Brain microvascular endothelial cell (primary cell): ENCODE measurements around the gene NWD2.

Experiments used
- DNase-seq: peaks from one replicate; pipeline ENCODE4 v3.0.0-alpha.2; 2020
- H3K27ac ChIP-seq: fragments of 250-450 bp; sonication (Bioruptor Pico); 2 replicates; pipeline ENCODE4 v1.5.1; 2020; ENCODE audit warnings: mild to moderate bottlenecking, moderate library complexity
- H3K27me3 ChIP-seq: fragments of 250-450 bp; sonication (Bioruptor Pico); replicated peaks from 2 replicates; pipeline ENCODE4 v1.5.1; 2020; ENCODE audit warnings: mild to moderate bottlenecking
- H3K36me3 ChIP-seq: fragments of 250-450 bp; sonication (Bioruptor Pico); replicated peaks from 2 replicates; pipeline ENCODE4 v1.5.1; 2020; ENCODE audit warnings: mild to moderate bottlenecking
- H3K4me3 ChIP-seq: 2 replicates; pipeline ENCODE4 v1.5.1; 2011; ENCODE audit warnings: low read depth, mild to moderate bottlenecking, control low read depth, low read length, moderate library complexity
- CTCF ChIP-seq: IDR thresholded peaks from 2 replicates; pipeline ENCODE4 v1.5.1; 2011; ENCODE audit warnings: low read depth, mild to moderate bottlenecking, moderate library complexity, low read length, control low read depth, inconsistent platforms; ENCODE audit errors: missing control alignments
- in situ Hi-C: cut with HindIII; loops from 2 replicates; pipeline ENCODE4 v1.10.0; 2017; ENCODE audit warnings: low sequenced_read_pairs, low pct_ligation_motif_present

NWD2 gene

GRCh38 chr4:37443137-37443536 lies 198.6 kb downstream of the NWD2 start:
- DNase-seq = no peak

DNA sequence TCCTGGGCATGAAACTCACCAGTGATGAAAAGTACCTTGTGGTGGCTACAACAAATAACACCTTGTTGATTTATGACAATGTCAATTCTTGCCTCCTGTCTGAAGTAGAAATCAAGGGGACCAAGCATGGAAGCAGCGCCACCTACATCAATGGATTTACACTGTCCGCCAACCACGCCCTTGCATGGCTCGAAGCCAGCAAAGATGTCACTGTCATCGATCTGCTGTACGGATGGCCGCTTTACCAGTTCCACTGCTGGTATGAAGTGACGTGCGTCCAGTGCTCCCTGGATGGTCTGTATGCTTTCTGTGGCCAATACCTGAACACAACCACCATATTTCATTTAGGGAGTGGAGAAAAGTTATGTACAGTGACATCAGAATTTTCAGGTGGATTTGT lies 200.5 kb downstream of the NWD2 start:
- Histone ChIP-seq H3K36me3 (no peaks in the 10 kb centered on the region), H3K27ac (no peak overlapping the region), H3K4me3 (no peak overlapping the region), H3K27me3 (no peaks in the 10 kb centered on the region)
- no peak for DNase-seq
- in situ Hi-C loops = no loop called here
- TF ChIP-seq CTCF = no peak

More at GRCh38 chr4:37443137-37443536, 198.6 kb downstream of the NWD2 start:
- in situ Hi-C loops = no loop called here
- Histone ChIP-seq H3K36me3 (no peaks in the 10 kb centered on the region), H3K4me3 (no peak overlapping the region), H3K27me3 (no peaks in the 10 kb centered on the region), H3K27ac (no peak overlapping the region)
- no peak for TF ChIP-seq CTCF

GRCh38 chr4:37446016-37446415 lies 201.5 kb downstream of the NWD2 start:
- Histone ChIP-seq H3K36me3 (no peaks in the 10 kb centered on the region), H3K27me3 (no peaks in the 10 kb centered on the region), H3K27ac (no peak overlapping the region), H3K4me3 (no peak overlapping the region)
- DNase-seq = no peak
- no peak for TF ChIP-seq CTCF
- in situ Hi-C loops = no loop called here

DNA sequence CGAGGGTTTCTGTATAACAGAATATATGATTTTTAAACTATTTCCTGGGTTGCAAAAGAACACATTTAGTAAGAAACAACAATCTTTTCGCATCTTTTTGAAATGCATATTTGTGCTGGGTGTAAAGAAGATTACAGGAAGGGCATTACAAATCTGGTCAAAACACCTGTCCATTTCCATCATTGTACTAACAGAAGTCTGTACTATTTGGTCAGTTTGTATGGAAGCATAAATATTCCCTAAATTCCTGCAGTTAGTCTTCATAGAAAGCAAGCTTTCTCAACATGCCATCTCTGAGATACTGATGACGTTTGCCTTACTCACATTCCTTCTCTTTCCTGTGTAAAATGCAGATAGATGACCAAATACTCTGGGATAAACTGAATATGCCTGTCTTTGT lies 203.3 kb downstream of the NWD2 start:
- H3K27ac ChIP-seq = no peak overlapping the region
- H3K36me3 ChIP-seq = no peaks in the 10 kb centered on the region
- H3K4me3 ChIP-seq = no peak overlapping the region
- TF ChIP-seq CTCF = no peak
- no peaks in the 10 kb centered on the region for H3K27me3 ChIP-seq
- no peak for DNase-seq
- in situ Hi-C loops = no loop called here

DNA sequence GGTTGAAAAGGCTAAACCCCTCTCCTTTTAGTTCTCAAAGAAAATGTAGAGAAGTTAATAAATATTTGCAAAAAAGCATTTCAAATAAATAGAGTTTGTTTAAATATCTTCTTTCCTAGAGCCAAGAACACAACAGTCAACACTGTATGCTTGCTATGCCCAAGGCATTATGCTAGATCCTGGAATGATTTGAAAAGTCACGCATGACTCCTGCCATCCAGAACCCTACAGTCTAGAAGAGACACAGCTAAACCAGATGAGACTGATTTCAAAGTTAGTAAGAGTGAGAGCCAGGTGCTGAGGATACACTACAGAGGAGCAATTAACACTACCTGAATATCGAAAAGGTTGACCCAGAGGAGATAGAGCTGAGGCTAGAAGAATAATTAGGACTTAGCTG lies 205.8 kb downstream of the NWD2 start:
- in situ Hi-C loops = no loop called here
- no peak for DNase-seq
- peaks cover 19% of the 10 kb centered on the region for H3K27me3 ChIP-seq
- no peak for TF ChIP-seq CTCF
- no peak overlapping the region for H3K4me3 ChIP-seq
- no peak overlapping the region for H3K27ac ChIP-seq
- H3K36me3 ChIP-seq = no peaks in the 10 kb centered on the region

DNA sequence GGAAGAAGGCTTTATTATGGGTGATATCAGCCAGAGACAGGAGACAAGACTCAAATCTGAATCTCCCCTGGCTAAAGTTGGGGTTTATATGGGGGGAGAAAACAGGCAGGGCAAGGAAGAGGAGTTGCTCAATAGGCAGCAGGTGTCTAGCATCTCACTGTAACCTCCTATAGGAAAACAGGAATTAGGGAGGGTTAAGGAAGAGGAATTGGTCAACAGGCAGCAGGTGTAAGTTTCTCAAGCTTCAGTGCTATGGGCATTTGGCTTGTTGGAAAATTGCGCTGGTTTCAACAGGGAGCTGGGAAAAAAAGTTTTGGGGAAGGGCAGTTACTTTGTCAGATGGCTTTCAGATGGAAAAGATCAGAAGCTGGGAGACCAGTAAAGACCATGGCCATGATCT lies 206.4 kb downstream of the NWD2 start:
- no peak for DNase-seq
- no peak overlapping the region for H3K27ac ChIP-seq
- TF ChIP-seq CTCF = no peak
- H3K27me3 ChIP-seq = peaks cover 19% of the 10 kb centered on the region
- in situ Hi-C loops = no loop called here
- H3K36me3 ChIP-seq = no peaks in the 10 kb centered on the region
- H3K4me3 ChIP-seq = no peak overlapping the region
